GM18499 (cell line): ENCODE measurements around the gene POLR2L.

Source experiments
- ATAC-seq: cut with Tn5 transposase; IDR thresholded peaks from one replicate; pipeline ENCODE4 v1.9.1; 2021; ENCODE audit warnings: moderate number of reproducible peaks; ENCODE audit not compliant: insufficient read depth, unreplicated experiment

Gene POLR2L

GRCh38 chr11:855796-856195 lies 13.5 kb upstream of the POLR2L start:
- ATAC-seq, result no peak

GRCh38 chr11:855330-855674 lies 13.0 kb upstream of the POLR2L start:
- ATAC-seq, result no peak

- ATAC-seq, result no peak
Observed at GRCh38 chr11:854601-855329, 12.4 kb upstream of the POLR2L start.

GRCh38 chr11:853682-854448 lies 11.5 kb upstream of the POLR2L start:
- ATAC-seq, result no peak

- no peak for ATAC-seq
Observed at GRCh38 chr11:852762-853161, 10.4 kb upstream of the POLR2L start.

- ATAC-seq, result no peak
Observed at GRCh38 chr11:850775-851763, 8.7 kb upstream of the POLR2L start.

GRCh38 chr11:849951-850774 lies 7.8 kb upstream of the POLR2L start:
- no peak for ATAC-seq

GRCh38 chr11:849104-849824 lies 6.9 kb upstream of the POLR2L start:
- no peak for ATAC-seq

GRCh38 chr11:848380-848931 lies 6.1 kb upstream of the POLR2L start:
- ATAC-seq, result no peak

- no peak for ATAC-seq
Observed at GRCh38 chr11:847876-848275, 5.5 kb upstream of the POLR2L start.

- no peak for ATAC-seq
Observed at GRCh38 chr11:846496-847098, 4.3 kb upstream of the POLR2L start.

- ATAC-seq, result no peak
Observed at GRCh38 chr11:845872-846495, 3.7 kb upstream of the POLR2L start.

- ATAC-seq, result no peak
Observed at GRCh38 chr11:844693-845644, 2.6 kb upstream of the POLR2L start.

- ATAC-seq, result no peak
Observed at GRCh38 chr11:843818-844692, 1.7 kb upstream of the POLR2L start.

GRCh38 chr11:843086-843734 lies 881 bp upstream of the POLR2L start:
- no peak for ATAC-seq

GRCh38 chr11:841981-842369 lies 354 bp downstream of the POLR2L start:
- no peak for ATAC-seq
